DMS 273 (cell line): ENCODE results near the gene M6PR.
A peak's percentile ranks its signal among the peaks of the same experiment; 100 is the strongest.

Source experiments
- DNase-seq: peaks from one replicate; lab custom pipeline; 2025; ENCODE audit not compliant: unreplicated experiment; lab: John Stamatoyannopoulos, UW

Gene M6PR

GRCh38 chr12:8949342-8950220, at the start of gene M6PR:
Gene M6PR, minus strand, starts transcription at chr12:8949645. Its CDS starts 3,241 bp downstream, at chr12:8946404.
- peak; percentile 98 for DNase-seq

DNA sequence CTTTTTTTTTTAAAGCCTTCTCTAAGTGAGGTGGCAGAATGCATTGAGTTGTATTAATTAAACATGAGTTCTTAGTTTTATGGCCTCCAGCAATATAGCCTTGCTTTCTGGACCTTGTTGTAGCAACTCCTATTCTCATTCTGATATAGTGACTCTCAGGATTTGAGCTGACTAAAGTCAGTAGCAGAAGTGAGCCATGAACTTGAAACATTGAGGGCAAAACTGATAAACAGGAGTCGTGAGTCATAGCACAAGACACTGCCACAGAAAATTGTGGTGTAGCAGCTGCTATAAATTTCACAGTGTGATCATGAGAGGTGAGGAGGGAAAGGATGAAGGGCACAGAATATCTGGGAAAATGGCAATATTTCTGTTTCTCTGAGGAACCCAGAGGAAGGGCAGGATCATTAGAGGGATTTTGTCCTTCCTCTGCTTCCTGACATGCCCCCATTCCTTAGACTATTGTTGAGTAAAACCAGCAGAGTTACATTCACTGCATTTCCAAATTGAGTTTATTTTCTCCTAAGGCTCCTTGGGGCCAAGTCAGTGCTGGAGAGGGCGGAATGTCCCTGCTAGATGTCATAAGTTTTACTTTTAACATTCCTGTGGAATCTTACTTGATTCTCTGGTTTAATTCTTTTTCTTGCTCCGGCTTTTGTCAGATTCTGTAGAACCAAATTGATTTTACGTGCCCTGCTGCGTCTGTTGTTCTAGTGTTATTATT, 47.4 kb upstream of the M6PR start:
- DNase-seq, result no peak

GRCh38 chr12:8995021-8995775, 45.8 kb upstream of the M6PR start:
- no peak for DNase-seq

DNA sequence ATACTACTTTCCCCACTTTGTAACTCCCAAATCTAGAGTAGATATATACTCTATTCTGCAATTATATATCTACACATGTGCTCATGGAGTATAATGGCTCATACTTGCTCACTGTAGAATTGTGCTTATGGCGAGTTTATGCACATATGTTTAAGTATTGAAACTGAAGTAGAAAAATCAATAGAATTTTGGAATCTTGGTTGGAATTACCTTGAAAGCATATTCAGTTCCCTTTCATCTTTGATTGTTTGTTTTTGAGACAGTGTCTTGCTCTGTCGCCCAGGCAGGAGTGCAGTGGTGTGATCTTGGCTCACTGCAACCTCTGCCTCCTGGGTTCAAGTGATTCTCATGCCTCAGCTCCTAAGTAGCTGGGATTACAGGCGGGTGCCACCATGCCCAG, 44.4 kb upstream of the M6PR start:
- no peak for DNase-seq

DNA sequence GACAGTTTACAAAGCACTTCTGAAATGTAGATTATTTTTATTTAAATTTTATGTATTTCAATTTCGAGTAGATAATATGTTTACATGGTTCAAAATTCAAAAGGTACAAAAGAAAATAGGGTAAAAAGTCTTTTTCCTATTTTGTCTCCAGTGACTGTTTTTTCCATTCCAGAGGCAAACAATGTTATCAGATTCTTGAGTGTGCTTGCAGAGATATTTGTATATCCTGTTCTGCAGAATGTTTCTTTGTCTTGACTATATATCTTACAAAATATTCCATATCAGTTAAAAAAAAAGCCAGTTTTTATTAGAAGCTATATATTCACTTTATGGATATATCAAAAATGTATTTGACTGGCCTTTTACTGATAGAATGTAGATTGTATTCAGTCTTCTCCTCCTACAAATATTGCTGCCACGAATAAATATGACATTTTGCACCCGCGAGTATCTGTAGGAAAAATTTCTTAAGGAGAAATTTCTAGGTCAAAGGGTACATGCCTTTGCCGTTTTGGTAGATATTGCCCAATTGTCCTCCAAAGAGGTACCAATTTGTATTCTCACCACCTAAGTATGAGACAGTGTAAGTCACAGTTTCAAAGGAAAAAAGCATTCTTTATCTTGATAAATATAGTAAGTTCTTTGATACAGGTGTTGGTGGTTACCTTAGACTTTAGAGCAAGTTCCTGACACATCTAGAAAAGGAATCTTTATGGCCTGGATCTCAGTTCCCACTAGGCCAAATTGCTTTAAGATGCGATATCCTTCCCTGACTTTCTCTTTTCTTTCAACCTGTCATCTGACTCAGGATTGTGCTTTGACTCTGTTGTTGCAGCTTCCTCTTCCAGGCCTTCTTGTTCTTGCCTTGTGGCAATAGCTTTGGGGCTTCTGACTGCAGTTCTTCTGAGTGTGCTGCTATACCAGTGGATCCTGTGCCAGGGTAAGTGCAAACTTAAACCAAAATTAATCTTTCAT, 42.2 kb upstream of the M6PR start:
- DNase-seq, result no peak

DNA sequence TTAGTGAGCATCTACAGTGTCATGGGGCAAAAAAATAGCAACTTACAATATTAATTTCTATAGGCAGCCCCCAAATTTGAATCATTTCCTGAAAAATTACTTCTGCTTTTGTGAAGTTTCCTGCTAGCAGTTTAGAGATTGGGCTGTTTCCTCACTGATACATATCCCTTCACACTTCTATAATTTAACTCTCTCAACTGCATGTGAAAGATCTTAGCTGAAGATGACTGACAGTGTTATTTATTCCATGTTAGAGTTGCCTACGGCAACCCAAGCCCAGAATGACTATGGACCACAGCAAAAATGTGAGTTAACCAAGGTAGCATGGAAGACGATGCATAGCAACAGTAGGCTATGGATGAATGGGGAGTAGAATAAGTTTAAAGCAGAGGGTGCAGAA, 40.0 kb upstream of the M6PR start, which contains the start of gene KLRG1:
KLRG1 (plus strand) TSS at position 134 of the 400 bp plus-strand sequence; CDS start at position 224, 90 bp downstream.
- DNase-seq, result no peak

DNA sequence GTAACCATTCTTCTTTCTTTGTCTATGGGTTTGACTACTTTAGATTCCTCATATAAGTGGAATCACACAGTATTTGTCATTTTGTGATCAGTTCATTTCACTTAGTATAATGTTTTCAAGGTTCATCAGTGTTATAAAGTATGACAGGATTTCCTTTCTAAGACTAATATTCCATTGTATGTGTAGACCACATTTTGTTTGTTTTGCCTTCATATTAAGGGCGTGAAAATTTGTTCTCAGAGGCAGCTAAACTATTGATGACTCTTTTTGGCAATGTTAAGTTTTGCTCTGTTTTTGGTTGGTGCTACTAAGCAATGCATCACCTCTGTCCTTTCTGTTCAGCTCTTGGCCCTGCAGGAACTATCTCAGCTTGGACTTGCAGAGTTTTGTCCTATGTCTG, 38.2 kb upstream of the M6PR start:
- no peak for DNase-seq

DNA sequence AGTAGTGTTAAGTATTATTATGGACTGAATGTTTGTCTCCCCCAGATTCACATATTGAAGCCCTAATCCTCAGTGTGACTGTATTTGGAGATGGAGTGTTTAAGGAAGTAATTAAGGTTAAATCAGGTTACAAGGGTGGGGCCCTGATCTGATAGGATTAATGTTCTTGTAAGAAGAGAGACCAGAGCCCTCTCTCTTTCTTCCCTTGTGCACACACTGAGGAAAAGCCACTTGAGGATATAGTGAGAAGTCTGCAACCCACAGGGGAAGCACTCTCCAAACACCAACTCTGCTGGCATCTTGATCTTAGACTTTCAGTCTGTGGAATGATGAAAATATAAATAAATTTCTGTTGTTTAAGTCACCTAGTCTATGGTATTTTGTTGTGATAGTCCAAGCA, 37.7 kb upstream of the M6PR start:
- no peak for DNase-seq

DNA sequence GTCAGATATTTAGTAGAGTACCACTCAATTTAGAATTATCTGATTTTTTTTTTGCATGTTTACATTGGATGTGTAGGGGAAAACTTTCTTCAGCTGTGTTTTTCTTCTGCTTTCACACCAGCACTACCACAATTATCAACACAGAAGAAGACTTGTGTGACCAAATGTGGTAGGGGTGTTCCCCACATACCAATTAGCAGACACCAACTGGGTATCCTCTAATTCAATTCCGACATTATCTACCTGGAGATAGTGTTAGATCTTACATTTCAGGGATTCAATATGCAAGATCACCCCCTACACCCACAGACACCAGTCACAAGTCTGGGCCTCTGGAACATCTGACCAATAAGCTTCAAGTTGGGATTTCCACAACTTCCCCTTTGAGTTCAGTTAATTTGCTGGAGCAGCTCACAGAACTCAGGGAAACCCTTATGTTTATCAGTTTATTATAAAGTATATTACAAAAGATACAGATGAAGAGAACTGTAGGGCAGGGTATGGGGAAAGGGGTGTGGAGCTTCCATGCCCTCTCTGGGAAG, 35.8 kb upstream of the M6PR start:
- DNase-seq, result no peak

DNA sequence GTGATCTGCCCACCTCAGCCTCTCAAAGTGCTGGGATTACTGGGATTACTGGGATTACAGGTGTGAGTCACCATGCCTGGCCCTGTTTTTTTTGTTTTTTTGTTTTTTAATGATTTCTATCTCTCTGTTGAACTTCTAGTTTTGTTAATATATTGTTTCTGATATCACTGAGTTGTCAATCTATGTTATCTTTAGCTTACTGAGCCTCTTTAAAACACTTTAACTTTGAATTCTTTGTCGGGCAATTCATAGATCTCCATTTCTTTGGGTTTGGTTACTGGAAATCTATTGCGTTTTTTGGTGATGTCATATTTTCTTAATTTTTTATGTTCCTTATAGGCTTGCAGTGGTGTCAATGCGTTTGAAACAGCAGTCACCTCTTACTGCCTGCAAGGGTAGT, 30.7 kb upstream of the M6PR start:
- no peak for DNase-seq

DNA sequence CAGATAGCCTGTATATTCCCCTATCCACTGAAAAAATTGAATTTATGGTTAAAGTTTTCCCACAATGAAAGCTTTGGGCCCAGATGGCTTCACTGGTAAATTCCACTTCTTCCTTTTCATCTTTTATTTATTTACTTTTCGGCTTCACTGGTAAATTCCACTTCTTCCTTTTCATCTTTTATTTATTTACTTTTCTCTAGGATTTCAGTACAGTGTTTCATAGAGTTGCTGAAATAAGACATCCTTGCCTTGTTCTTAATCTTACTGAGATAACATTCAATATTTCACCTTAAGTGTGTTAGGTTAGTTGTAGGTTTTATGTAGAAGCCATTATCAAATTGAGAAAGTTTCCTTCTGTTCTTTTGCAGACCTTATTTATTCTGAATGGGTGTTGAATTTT, 21.0 kb upstream of the M6PR start:
- DNase-seq, result no peak

- DNase-seq, result no peak
These were observed 20.5 kb upstream of the M6PR start for GRCh38 chr12:8969861-8970411.

- no peak for DNase-seq
These were observed 19.3 kb upstream of the M6PR start for GRCh38 chr12:8968761-8969160.

DNA sequence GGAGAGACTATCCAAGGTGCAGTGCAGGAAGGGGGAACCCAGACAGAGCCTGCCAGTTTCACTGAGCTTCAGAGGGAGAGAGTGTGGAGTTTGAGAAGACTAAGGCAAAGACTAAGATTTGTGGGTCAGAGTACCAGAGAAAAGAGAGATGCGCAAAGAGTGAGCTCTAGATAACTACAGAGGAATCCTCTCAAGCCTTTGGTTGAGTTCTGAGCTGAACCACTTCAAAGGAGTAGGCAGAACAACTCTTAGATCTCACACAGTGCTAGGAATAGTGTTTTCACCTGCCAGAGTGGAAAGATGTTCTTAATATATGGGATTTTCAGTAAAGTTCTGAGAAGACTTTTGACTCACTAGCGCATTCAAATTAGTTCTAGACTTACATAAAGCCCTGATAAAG, 10.7 kb upstream of the M6PR start:
- no peak for DNase-seq

DNA sequence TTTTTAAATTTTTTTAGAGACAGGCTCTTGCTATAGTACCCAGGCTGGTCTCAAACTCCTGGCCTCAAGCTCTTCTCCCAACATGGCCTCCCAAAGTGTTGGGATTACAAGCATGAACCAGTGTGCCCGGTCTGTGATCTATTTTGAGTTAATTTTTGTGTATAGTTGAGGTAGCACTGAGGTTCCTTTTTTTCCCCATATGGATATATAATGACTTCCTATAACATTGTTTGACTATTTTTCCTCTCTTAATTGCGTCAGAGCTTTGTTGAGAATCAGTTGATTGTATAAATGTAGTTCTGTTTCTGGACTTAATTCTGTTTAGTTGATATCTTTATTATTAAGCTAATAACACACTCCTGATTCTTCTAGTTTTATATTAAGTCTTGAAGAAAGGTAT, 8.6 kb upstream of the M6PR start:
- no peak for DNase-seq

DNA sequence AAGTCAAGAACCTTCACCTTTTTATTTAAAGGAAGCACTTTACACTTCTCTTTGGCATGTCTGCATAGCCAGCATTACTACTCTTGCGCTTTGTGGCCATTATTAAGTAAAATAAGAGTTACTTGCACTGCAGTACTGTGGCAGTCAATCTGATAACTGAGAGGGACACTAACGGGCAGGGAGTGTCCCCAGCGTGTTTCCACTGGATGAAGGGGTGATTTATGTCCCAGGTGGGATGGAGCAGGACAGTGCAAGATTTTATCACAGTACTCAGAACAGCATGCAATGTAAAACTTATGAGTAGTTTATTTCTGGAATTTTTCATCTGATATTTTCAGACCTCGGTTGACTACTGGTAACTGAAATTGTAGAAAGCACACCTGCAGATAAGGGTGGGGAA, 8.1 kb upstream of the M6PR start:
- DNase-seq, result no peak

GRCh38 chr12:8956772-8957171, 7.3 kb upstream of the M6PR start:
- no peak for DNase-seq

- DNase-seq, result no peak
These were observed 6.6 kb upstream of the M6PR start for GRCh38 chr12:8956073-8956472.

GRCh38 chr12:8953773-8954402, 4.4 kb upstream of the M6PR start:
- no peak for DNase-seq
